K562 (cell line): ENCODE measurements around the gene CHAF1A.

Experiments
- CTCF ChIP-seq, 3 experiments: IDR thresholded peaks in 2 of 3; conservative IDR thresholded peaks in 1 of 3; 2 replicates each; pipeline ENCODE4 v1.5.1; 2011 to 2012; ENCODE audit warnings: low read length in 3 of 3, mild to moderate bottlenecking in 3 of 3, control low read depth in 2 of 3, improper control_type of control experiment in 1 of 3, inconsistent platforms in 1 of 3, low read depth in 1 of 3, mixed read lengths in 1 of 3, moderate library complexity in 1 of 3; ENCODE audit not compliant: insufficient read depth in 2 of 3
- ELF4 ChIP-seq: fragments of 450-650 bp; formaldehyde crosslinking; IDR thresholded peaks from 2 replicates; pipeline ENCODE4 v1.4.0; 2022; ENCODE audit warnings: missing genetic modification characterization
- EZH2 ChIP-seq: IDR thresholded peaks from 2 replicates; pipeline ENCODE4 v1.6.1; 2012; ENCODE audit warnings: low read depth, mild to moderate bottlenecking, inconsistent platforms, low read length, borderline replicate concordance
- GABPB1 ChIP-seq: sonication (generic); formaldehyde crosslinking; IDR thresholded peaks from 2 replicates; pipeline ENCODE4 v1.8.0; 2022; ENCODE audit warnings: mild to moderate bottlenecking, missing genetic modification reagents
- KAT2B ChIP-seq: IDR thresholded peaks from one replicate; pipeline ENCODE4 v1.6.1; 2012; ENCODE audit warnings: low read depth, mild to moderate bottlenecking, control low read depth, inconsistent platforms, low read length, moderate library complexity
- MAX ChIP-seq: sonication (generic); formaldehyde crosslinking; IDR thresholded peaks from 2 replicates; pipeline ENCODE4 v1.9.0; 2022; ENCODE audit warnings: mild to moderate bottlenecking, missing genetic modification reagents
- MNT ChIP-seq, 2 experiments: fragments of 450-650 bp; conservative IDR thresholded peaks; 2 replicates each; pipeline ENCODE4 v1.6.1; 2017; ENCODE audit warnings: mild to moderate bottlenecking in 2 of 2, moderate library complexity in 2 of 2
- NFYB ChIP-seq: IDR thresholded peaks from 2 replicates; pipeline ENCODE4 v1.6.1; 2011; ENCODE audit warnings: mild to moderate bottlenecking, moderate library complexity; ENCODE audit not compliant: insufficient read length; ENCODE audit errors: extremely low read depth
- POLR2AphosphoS5 ChIP-seq: IDR thresholded peaks from 2 replicates; pipeline ENCODE4 v1.6.1; 2011; ENCODE audit warnings: mild to moderate bottlenecking, low read depth, low read length, moderate library complexity; ENCODE audit not compliant: control insufficient read depth, insufficient read depth
- RCOR1 ChIP-seq, 2 experiments: IDR thresholded peaks; 2 replicates each; pipeline ENCODE4 v1.6.1; 2012; ENCODE audit warnings: low read depth in 2 of 2, low read length in 2 of 2, borderline replicate concordance in 1 of 2, improper control_type of control experiment in 1 of 2
- SP1 ChIP-seq: sonication (generic); formaldehyde crosslinking; IDR thresholded peaks from 2 replicates; pipeline ENCODE4 v1.8.1; 2022; ENCODE audit warnings: mild to moderate bottlenecking, missing genetic modification reagents
- SRF ChIP-seq, 2 experiments: fragments of 250-450, 450-650 bp in 1 of 2; sonication (Bioruptor Pico) in 1 of 2; sonication (generic) in 1 of 2; formaldehyde crosslinking; IDR thresholded peaks; 2 replicates each; pipeline versions ENCODE4 v1.5.0 to v1.5.1; 2020 to 2022; ENCODE audit warnings: mild to moderate bottlenecking in 1 of 2, missing genetic modification reagents in 1 of 2
- ZBTB26 ChIP-seq: fragments of 450-650 bp; formaldehyde crosslinking; IDR thresholded peaks from 2 replicates; pipeline ENCODE4 v1.4.0; 2022; ENCODE audit warnings: missing genetic modification characterization

- TF ChIP-seq ELF4 (CRISPR knock-in tag) = no peak
- TF ChIP-seq POLR2AphosphoS5 = peak; percentile 61
- TF ChIP-seq MAX (CRISPR knock-in tag) = peak; percentile 77
- TF ChIP-seq MNT (conservative IDR thresholded peaks at IDR 0.05) = peak in 1 of 2 experiments; percentile 74; a peak in 3 of 4 replicates
- no peak for TF ChIP-seq RCOR1 (IDR thresholded peaks at IDR 0.05; ENCODE audit: borderline replicate concordance in 1 of 2, low read depth in 2 of 2, low read length in 2 of 2)
- TF ChIP-seq SRF (CRISPR knock-in tag; IDR thresholded peaks at IDR 0.05) = 0 out of 4 replicates have a peak, but pooled peaks of 1 of the 2 experiments have one; percentile 66
- TF ChIP-seq GABPB1 (CRISPR knock-in tag) = no peak
- TF ChIP-seq CTCF (IDR thresholded peaks at IDR 0.05 in 2 of 3, conservative IDR thresholded peaks at IDR 0.05 in 1 of 3; ENCODE audit: insufficient read depth in 2 of 3, low read depth in 1 of 3, low read length in 3 of 3) = peak in 1 of 3 experiments; percentile 41; a peak in 2 of 6 replicates
- peak; percentile 67 for TF ChIP-seq SP1 (CRISPR knock-in tag)
- TF ChIP-seq NFYB = peak; percentile 98
- TF ChIP-seq KAT2B = no peak
- no peak for TF ChIP-seq EZH2
- TF ChIP-seq ZBTB26 (CRISPR knock-in tag) = no peak
Observed at GRCh38 chr19:4402171-4403004, at the start of gene CHAF1A.
